ENCODE results near the gene MPC1L. TPM values are rescaled to one million over a fixed set of nuclear protein-coding genes. Genes with fewer than 3 reads are reported as not detected.
"Not testable (repeated sequence)": the region's sequence is repeated elsewhere in the genome, so short reads cannot be mapped to it uniquely, and the experiment has no call there.

Gene MPC1L
- not detected for total RNA-seq
- polyA plus RNA-seq = not detected

GRCh38 chrX:40623139-40623536 is at the start of gene MPC1L:
TSS of gene MPC1L (plus strand) at chrX:40623428. CDS start at chrX:40623566, 138 bp downstream.
- no peak within 1 kb of the TSS for H3K27ac Mint-ChIP-seq
- H3K4me3 Mint-ChIP-seq = no peak within 1 kb of the TSS
- intact Hi-C loops (cut with micrococcal nuclease) = no loop called here
- no peaks in the 10 kb centered on the region for H3K4me1 Mint-ChIP-seq
- ChIA-PET POLR2A (ENCODE audit: partially characterized antibody) (no interaction called here), CTCF (ENCODE audit: partially characterized antibody) (no interaction called here)
- Histone ChIP-seq H3K4me1 (ENCODE audit: insufficient read depth, low read length) (no peaks in the 10 kb centered on the region), H3K27me3 (ENCODE audit: insufficient read depth, low read length) (no peaks in the 10 kb centered on the region), H3K4me3 (ENCODE audit: low read length in 2 of 2) (no peak within 1 kb of the TSS), H3K9me3 (ENCODE audit: control insufficient read depth in 1 of 2, low read length in 2 of 2) (no peaks in the 10 kb centered on the region), H3K36me3 (ENCODE audit: insufficient read depth, low read length) (peaks cover 4% of the 10 kb centered on the region), H3K27ac (ENCODE audit: low read depth, low read length) (no peak within 1 kb of the TSS)
- no peak for DNase-seq
- no peaks in the 10 kb centered on the region for H3K27me3 Mint-ChIP-seq
- peaks cover 0 to 5% (median 0%) of the 10 kb centered on the region in 8 donors for H3K9me3 Mint-ChIP-seq
- peaks cover 15 to 28% of the 10 kb centered on the region in 2 donors for H3K36me3 Mint-ChIP-seq

GRCh38 chrX:40573763-40574162 is 49.5 kb upstream of the MPC1L start:
- Histone ChIP-seq H3K36me3 (ENCODE audit: insufficient read depth, low read length) (no peaks in the 10 kb centered on the region), H3K27me3 (ENCODE audit: insufficient read depth, low read length) (no peaks in the 10 kb centered on the region), H3K9me3 (ENCODE audit: control insufficient read depth in 1 of 2, low read length in 2 of 2) (no peaks in the 10 kb centered on the region), H3K27ac (ENCODE audit: low read depth, low read length) (no peak overlapping the region), H3K4me1 (ENCODE audit: insufficient read depth, low read length) (no peaks in the 10 kb centered on the region), H3K4me3 (ENCODE audit: low read length in 2 of 2) (no peak overlapping the region)
- Mint-ChIP-seq H3K27me3 (no peaks in the 10 kb centered on the region), H3K4me3 (no peak overlapping the region), H3K4me1 (peaks cover 3 to 12% (median 7%) of the 10 kb centered on the region in 4 donors), H3K27ac (no peak overlapping the region), H3K9me3 (peaks cover 0 to 2% (median 0%) of the 10 kb centered on the region in 8 donors), H3K36me3 (no peaks in the 10 kb centered on the region)
- ChIA-PET POLR2A (ENCODE audit: partially characterized antibody) (no interaction called here), CTCF (ENCODE audit: partially characterized antibody) (interaction anchor here (1.2 to 1.6 kb wide), 5 partner anchors 15 to 62 kb away, joined by 3 to 8 read pairs (median 4); no protein-coding TSS in a partner anchor)
- intact Hi-C loops (cut with micrococcal nuclease) = loop anchor here (5.0 kb wide), 1 partner anchor 36 kb away; no protein-coding TSS in a partner anchor
- peak; percentile 23 to 51 (median 42) for DNase-seq

GRCh38 chrX:40575411-40575810 is 47.8 kb upstream of the MPC1L start:
- H3K27me3 ChIP-seq (ENCODE audit: insufficient read depth, low read length); intact Hi-C loops (cut with micrococcal nuclease); H3K4me3 Mint-ChIP-seq; H3K36me3 Mint-ChIP-seq; H3K4me1 ChIP-seq (ENCODE audit: insufficient read depth, low read length); POLR2A ChIA-PET (ENCODE audit: partially characterized antibody); H3K9me3 Mint-ChIP-seq; DNase-seq; H3K4me3 ChIP-seq (ENCODE audit: low read length in 2 of 2); H3K27ac ChIP-seq (ENCODE audit: low read depth, low read length); H3K27me3 Mint-ChIP-seq; H3K27ac Mint-ChIP-seq; H3K9me3 ChIP-seq (ENCODE audit: control insufficient read depth in 1 of 2, low read length in 2 of 2); H3K36me3 ChIP-seq (ENCODE audit: insufficient read depth, low read length): not testable (repeated sequence)
- CTCF ChIA-PET (ENCODE audit: partially characterized antibody) = interaction anchor here (0.7 kb wide), 1 partner anchor 10 kb away, joined by 4 read pairs; no protein-coding TSS in a partner anchor
- peaks cover 5 to 14% (median 8%) of the 10 kb centered on the region in 4 donors for H3K4me1 Mint-ChIP-seq

GRCh38 chrX:40576291-40576690 is 46.9 kb upstream of the MPC1L start:
- H3K4me1 Mint-ChIP-seq = peaks cover 0 to 11% (median 4%) of the 10 kb centered on the region in 4 donors
- intact Hi-C loops (cut with micrococcal nuclease) = no loop called here
- CTCF ChIA-PET (ENCODE audit: partially characterized antibody) = no interaction called here
- Histone ChIP-seq H3K4me3 (ENCODE audit: low read length in 2 of 2) (no peak overlapping the region), H3K4me1 (ENCODE audit: insufficient read depth, low read length) (peaks cover 3% of the 10 kb centered on the region), H3K27me3 (ENCODE audit: insufficient read depth, low read length) (no peaks in the 10 kb centered on the region), H3K36me3 (ENCODE audit: insufficient read depth, low read length) (no peaks in the 10 kb centered on the region), H3K9me3 (ENCODE audit: control insufficient read depth in 1 of 2, low read length in 2 of 2) (no peaks in the 10 kb centered on the region), H3K27ac (ENCODE audit: low read depth, low read length) (no peak overlapping the region)
- H3K4me3 Mint-ChIP-seq = no peak overlapping the region
- DNase-seq = no peak
- H3K36me3 Mint-ChIP-seq = peaks cover 0 to 4% of the 10 kb centered on the region in 2 donors
- peaks cover 0 to 2% (median 0%) of the 10 kb centered on the region in 8 donors for H3K9me3 Mint-ChIP-seq
- no peaks in the 10 kb centered on the region for H3K27me3 Mint-ChIP-seq
- POLR2A ChIA-PET (ENCODE audit: partially characterized antibody) = no interaction called here
- H3K27ac Mint-ChIP-seq = no peak overlapping the region

GRCh38 chrX:40578039-40578695 is 45.1 kb upstream of the MPC1L start:
- intact Hi-C loops (cut with micrococcal nuclease) = no loop called here
- Mint-ChIP-seq H3K4me3 (no peak overlapping the region), H3K27ac (no peak overlapping the region), H3K4me1 (peaks cover 10 to 28% (median 17%) of the 10 kb centered on the region in 4 donors), H3K9me3 (peaks cover 0 to 2% (median 0%) of the 10 kb centered on the region in 8 donors), H3K27me3 (no peaks in the 10 kb centered on the region), H3K36me3 (peaks cover 0 to 4% of the 10 kb centered on the region in 2 donors)
- Histone ChIP-seq H3K36me3 (ENCODE audit: insufficient read depth, low read length) (no peaks in the 10 kb centered on the region), H3K4me1 (ENCODE audit: insufficient read depth, low read length) (peaks cover 21% of the 10 kb centered on the region), H3K27me3 (ENCODE audit: insufficient read depth, low read length) (no peaks in the 10 kb centered on the region), H3K4me3 (ENCODE audit: low read length in 2 of 2) (no peak overlapping the region), H3K9me3 (ENCODE audit: control insufficient read depth in 1 of 2, low read length in 2 of 2) (no peaks in the 10 kb centered on the region), H3K27ac (ENCODE audit: low read depth, low read length) (no peak overlapping the region)
- DNase-seq = no peak
- ChIA-PET CTCF (ENCODE audit: partially characterized antibody) (no interaction called here), POLR2A (ENCODE audit: partially characterized antibody) (no interaction called here)

- H3K9me3 ChIP-seq (ENCODE audit: control insufficient read depth in 1 of 2, low read length in 2 of 2) = no peaks in the 10 kb centered on the region
- intact Hi-C loops (cut with micrococcal nuclease) = no loop called here
- peaks cover 15 to 35% (median 22%) of the 10 kb centered on the region in 4 donors for H3K4me1 Mint-ChIP-seq
- DNase-seq = no peak
- H3K4me3 ChIP-seq (ENCODE audit: low read length in 2 of 2) = no peak overlapping the region
- no peak overlapping the region for H3K27ac Mint-ChIP-seq
- H3K9me3 Mint-ChIP-seq = no peaks in the 10 kb centered on the region
- H3K36me3 Mint-ChIP-seq = peaks cover 0 to 4% of the 10 kb centered on the region in 2 donors
- no peaks in the 10 kb centered on the region for H3K27me3 ChIP-seq (ENCODE audit: insufficient read depth, low read length)
- no peak overlapping the region for H3K4me3 Mint-ChIP-seq
- ChIA-PET POLR2A (ENCODE audit: partially characterized antibody) (interaction anchor here (2.8 kb wide), 1 partner anchor 10 kb away, joined by 12 read pairs; no protein-coding TSS in a partner anchor), CTCF (ENCODE audit: partially characterized antibody) (no interaction called here)
- no peaks in the 10 kb centered on the region for H3K27me3 Mint-ChIP-seq
- peaks cover 21% of the 10 kb centered on the region for H3K4me1 ChIP-seq (ENCODE audit: insufficient read depth, low read length)
- no peak overlapping the region for H3K27ac ChIP-seq (ENCODE audit: low read depth, low read length)
- H3K36me3 ChIP-seq (ENCODE audit: insufficient read depth, low read length) = no peaks in the 10 kb centered on the region
These were observed 44.1 kb upstream of the MPC1L start for GRCh38 chrX:40579141-40579540.

GRCh38 chrX:40579900-40580536 is 43.2 kb upstream of the MPC1L start:
- DNase-seq = no peak
- no peaks in the 10 kb centered on the region for H3K27me3 Mint-ChIP-seq
- intact Hi-C loops (cut with micrococcal nuclease) = loop anchor here (1.0 to 10.0 kb wide), 4 partner anchors 67 to 755 kb away; partner anchors contain the start of genes CXorf38, DDX3X, MED14 and USP9X
- Histone ChIP-seq H3K27ac (ENCODE audit: low read depth, low read length) (peak overlapping the region; percentile 84), H3K27me3 (ENCODE audit: insufficient read depth, low read length) (no peaks in the 10 kb centered on the region), H3K4me3 (ENCODE audit: low read length in 2 of 2) (peak overlapping the region; percentile 61 to 82), H3K9me3 (ENCODE audit: control insufficient read depth in 1 of 2, low read length in 2 of 2) (no peaks in the 10 kb centered on the region), H3K4me1 (ENCODE audit: insufficient read depth, low read length) (peaks cover 21% of the 10 kb centered on the region), H3K36me3 (ENCODE audit: insufficient read depth, low read length) (no peaks in the 10 kb centered on the region)
- H3K4me1 Mint-ChIP-seq = peaks cover 15 to 35% (median 23%) of the 10 kb centered on the region in 4 donors
- H3K27ac Mint-ChIP-seq = peak overlapping the region; percentile 85 to 98 (median 96)
- H3K4me3 Mint-ChIP-seq = peak overlapping the region; percentile 90 to 95 (median 92)
- ChIA-PET POLR2A (ENCODE audit: partially characterized antibody) (interaction anchor here (1.0 to 2.8 kb wide), 4 partner anchors 10 to 156 kb away, joined by 3 to 12 read pairs (median 3); partner anchors contain the start of gene CXorf38), CTCF (ENCODE audit: partially characterized antibody) (interaction anchor here (0.5 kb wide), 1 partner anchor 662 kb away, joined by 3 read pairs; no protein-coding TSS in a partner anchor)
- H3K9me3 Mint-ChIP-seq = no peaks in the 10 kb centered on the region
- H3K36me3 Mint-ChIP-seq = peaks cover 0 to 4% of the 10 kb centered on the region in 2 donors
